Dermis microvascular lymphatic vessel endothelial cell (primary cell): Measurements from ENCODE around the gene PTPN12. TPM values are rescaled to one million over a fixed set of nuclear protein-coding genes. Genes with fewer than 3 reads are reported as not detected.
"Not testable (repeated sequence)": the region's sequence is repeated elsewhere in the genome, so short reads cannot be mapped to it uniquely, and the experiment has no call there.

Experiments
- DNase-seq, 2 donors: peaks; one replicate each; pipeline versions ENCODE4 v3.0.0 to v3.0.0-alpha.2; 2010; ENCODE audit warnings: low read depth in 2 of 2
- total RNA-seq: library from RNA; depleted of rRNA; stranded (reverse); fragments of >200 nt; gene quantifications from 2 replicates; pipeline ENCODE4 v1.2.1, GENCODE V29; 2014

PTPN12 gene
- total RNA-seq, 1 donor from 2014 or later = 37.1 TPM

DNA sequence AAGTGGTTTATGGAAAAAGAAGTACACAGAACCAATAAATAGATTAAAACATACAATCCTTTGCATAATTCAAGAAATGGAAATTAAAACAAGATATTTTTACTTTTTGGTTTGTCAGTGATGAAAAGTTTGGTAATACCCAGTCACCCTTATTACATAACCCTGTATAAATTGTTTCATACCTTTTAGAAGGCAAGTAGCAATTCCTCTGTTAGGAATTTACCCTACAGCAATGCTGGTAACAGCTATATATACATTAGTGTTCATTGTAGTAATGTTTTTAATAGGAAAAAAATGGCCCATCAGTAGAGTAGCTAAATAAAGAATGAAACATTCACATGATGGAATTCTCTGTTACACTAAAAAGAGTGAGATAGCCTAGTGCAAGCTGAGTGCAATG lies 42.7 kb downstream of the PTPN12 start:
- no peak for DNase-seq

- no peak for DNase-seq
Observed at GRCh38 chr7:77580762-77581350, 43.8 kb downstream of the PTPN12 start.

DNA sequence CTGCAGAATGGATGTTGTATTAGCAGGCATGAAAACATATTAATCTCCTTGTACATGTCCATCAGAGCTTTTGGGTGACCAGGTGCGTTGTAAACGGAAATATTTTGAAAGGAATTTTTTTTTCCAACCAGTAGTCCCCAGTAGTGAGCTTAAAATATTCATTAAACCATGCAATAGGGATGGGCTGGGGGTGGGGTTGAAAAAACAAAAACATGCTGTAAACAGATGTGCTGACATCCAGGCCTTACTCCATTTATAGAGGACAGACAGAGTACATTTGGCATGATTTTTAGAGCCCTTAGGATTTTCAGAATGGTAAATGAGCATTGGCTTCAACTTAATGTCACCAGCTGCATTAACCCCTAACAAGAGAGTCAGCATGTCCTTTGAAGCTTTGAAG lies 50.2 kb downstream of the PTPN12 start:
- no peak for DNase-seq

- no peak for DNase-seq
Observed at GRCh38 chr7:77600952-77601351, 63.9 kb downstream of the PTPN12 start.

DNA sequence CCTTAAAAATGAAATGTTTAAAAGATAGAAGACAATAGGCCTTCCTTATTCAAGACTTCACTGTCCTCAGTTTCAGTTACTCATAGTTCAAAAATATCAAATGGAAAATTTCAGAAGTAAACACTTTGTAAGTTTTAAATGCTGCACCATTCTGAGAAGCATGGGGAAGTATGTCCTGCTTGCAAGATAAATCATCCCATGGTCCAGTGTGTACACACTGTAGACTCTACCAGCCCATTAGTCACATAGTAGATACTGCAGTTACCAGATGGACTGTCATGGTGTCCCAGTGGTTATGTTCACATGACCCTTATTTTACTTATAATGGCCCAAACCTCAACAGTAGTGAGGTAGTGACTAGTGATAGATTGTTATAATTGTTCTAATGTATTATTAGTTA lies 69.5 kb downstream of the PTPN12 start:
- no peak for DNase-seq

DNA sequence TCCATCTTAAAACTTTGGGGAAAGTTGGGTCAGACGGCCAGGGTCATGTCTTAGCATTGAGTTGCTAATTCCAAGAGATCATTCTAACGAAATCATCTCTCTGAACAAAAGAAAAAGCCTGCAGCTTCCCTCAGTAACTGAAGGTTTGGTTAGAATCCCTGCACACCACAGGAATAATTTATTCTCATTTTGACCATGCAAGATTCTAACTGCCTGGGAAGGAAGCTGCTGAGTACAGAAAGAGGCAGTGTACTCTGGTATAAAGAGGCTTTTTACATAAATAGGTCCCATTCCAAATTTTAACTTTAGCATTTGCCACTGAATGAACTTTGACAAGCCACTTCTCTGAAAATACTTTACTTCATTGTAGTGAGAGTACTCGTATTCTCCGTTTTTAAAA lies 82.2 kb downstream of the PTPN12 start:
- no peak for DNase-seq

- DNase-seq = no peak
Observed at GRCh38 chr7:77626586-77627308, 89.7 kb downstream of the PTPN12 start.

DNA sequence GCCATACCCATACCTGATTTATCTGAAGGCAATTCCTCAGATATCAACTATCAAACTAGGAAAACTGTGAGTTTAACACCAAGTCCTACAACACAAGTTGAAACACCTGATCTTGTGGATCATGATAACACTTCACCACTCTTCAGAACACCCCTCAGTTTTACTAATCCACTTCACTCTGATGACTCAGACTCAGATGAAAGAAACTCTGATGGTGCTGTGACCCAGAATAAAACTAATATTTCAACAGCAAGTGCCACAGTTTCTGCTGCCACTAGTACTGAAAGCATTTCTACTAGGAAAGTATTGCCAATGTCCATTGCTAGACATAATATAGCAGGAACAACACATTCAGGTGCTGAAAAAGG lies 90.2 kb downstream of the PTPN12 start:
- no peak for DNase-seq

DNA sequence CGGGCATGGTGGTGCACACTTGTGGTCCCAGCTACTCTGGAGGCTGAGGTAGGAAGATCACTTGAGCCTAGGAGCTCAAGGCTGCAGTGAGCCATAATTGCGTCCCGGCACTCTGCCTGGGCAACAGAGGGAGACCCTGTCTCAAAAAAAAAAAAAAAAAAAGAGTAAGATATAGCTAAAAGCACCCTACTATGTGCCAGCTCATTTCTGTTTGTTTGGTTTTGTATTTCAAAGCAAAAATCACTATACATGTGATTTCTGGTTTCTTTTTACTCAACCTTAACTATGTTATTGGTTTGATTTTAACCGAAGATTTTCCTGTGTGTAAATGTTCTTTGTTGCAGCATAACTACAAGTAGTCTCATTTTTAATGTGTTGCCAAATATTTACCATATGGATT lies 92.7 kb downstream of the PTPN12 start:
- no peak for DNase-seq

- DNase-seq = no peak
Observed at GRCh38 chr7:77631820-77632219, 94.7 kb downstream of the PTPN12 start.

GRCh38 chr7:77644774-77645173 lies 107.7 kb downstream of the PTPN12 start:
- DNase-seq = no peak

GRCh38 chr7:77648742-77649338 lies 111.7 kb downstream of the PTPN12 start:
- no peak for DNase-seq

DNA sequence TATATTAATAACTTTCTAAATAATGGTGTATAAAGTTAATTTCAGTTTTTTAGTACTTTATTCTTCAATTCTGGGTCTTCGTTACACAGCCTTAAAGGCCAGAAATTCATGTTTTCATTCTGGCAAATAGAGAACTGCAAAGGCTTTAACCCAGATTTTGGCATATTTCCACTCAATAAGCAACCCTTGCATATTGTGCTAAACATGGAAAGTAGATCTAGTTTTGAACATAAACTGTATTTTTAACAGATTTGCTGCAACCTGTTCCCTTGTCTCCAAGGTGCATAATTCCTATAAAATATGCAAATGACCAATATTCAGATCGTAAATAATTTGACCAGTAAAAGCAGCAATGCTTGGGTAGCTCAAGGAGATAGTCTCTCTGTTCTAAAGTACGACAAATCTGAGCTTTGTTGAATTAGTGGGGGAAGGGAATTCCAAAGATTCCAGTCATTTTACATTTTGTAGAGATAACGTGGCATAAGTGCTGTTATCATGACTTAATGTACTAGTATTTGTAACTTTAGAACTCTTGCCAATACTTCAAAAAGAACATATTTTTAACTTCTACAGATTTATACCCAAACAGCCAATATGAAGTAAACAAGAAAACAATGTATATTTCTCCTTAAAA lies 112.7 kb downstream of the PTPN12 start:
- DNase-seq = no peak

- DNase-seq = peak; percentile 27 to 46
Observed at GRCh38 chr7:77651575-77652162, 114.6 kb downstream of the PTPN12 start.

DNA sequence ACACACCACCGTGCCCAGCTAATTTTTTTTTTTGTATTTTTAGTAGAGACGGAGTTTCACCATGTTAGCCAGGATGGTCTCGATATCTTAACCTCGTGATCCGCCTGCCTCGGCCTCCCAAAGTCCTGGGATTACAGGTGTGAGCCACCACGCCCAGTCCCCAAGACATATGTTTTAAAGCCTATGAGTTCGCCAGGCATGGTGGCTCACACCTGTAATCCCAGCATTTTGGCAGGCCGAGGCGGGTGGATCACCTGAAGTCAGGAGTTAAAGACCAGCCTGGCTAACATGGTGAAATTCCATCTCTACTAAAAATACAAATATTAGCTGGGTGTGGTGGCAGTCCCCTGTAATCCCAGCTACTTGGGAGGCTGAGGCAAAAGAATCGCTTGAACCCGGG lies 115.7 kb downstream of the PTPN12 start:
- not testable (repeated sequence) for DNase-seq

GRCh38 chr7:77653572-77653971 lies 116.5 kb downstream of the PTPN12 start:
- no peak for DNase-seq

GRCh38 chr7:77655356-77655755 lies 118.3 kb downstream of the PTPN12 start:
- DNase-seq = no peak

DNA sequence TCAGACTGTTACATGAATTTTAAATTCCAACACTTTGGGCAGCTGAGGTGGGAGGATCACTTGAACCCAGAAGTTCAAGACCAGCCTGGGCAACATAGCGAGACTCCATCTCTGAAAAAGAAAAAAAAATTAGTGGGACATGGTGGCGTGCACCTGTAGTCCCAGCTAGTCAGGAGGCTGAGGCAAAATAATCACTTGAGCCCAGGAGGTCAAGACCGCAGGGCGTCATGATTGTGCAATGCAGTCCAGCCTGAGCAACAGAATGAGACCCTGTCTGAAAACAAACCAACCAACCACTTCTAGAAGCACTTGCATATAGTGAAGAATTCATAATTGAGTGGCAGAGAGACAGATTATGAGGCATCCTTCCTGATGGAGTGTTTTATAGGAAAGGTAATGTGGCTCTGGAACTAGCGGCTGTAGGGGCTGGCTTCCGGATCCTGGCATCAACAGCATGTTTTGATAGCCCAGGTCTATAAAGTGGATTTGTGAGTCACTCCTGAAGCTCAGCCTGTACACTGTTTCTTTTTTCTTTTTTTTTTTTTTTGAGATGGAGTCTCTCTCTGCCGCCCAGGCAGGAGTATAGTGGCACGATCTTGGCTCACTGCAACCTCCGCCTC lies 118.9 kb downstream of the PTPN12 start:
- peak in 1 of 2 donors; percentile 43 for DNase-seq

GRCh38 chr7:77657427-77658224 lies 120.5 kb downstream of the PTPN12 start:
- DNase-seq = peak; percentile 43 to 45

DNA sequence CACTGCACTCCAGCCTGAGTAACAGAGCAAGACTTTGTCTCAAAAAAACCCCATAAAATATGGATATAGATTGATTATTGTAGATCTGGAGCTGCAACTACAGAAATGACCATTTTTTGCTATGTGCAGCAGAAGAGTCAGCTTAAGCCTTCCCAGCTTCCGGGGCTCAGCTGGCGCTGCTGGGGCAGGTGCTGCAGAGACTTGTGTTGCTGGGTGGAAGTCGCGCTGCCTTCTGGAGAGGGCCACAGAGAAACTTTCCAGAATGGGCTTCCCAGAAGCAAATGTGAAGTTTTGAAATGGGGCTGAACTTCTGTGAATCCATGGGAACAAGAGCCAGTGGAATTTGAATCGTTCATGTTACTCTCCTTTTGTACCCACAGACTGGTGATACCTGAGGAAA lies 121.8 kb downstream of the PTPN12 start:
- no peak for DNase-seq

GRCh38 chr7:77661816-77662215 lies 124.7 kb downstream of the PTPN12 start:
- DNase-seq = no peak
